GM21717 (cell line): ENCODE measurements around the gene GADD45GIP1.

Experiments
- ATAC-seq: cut with Tn5 transposase; IDR thresholded peaks from one replicate; pipeline ENCODE4 v1.9.1; 2021; ENCODE audit warnings: mild to moderate bottlenecking, moderate library complexity; ENCODE audit not compliant: unreplicated experiment

The GADD45GIP1 gene

DNA sequence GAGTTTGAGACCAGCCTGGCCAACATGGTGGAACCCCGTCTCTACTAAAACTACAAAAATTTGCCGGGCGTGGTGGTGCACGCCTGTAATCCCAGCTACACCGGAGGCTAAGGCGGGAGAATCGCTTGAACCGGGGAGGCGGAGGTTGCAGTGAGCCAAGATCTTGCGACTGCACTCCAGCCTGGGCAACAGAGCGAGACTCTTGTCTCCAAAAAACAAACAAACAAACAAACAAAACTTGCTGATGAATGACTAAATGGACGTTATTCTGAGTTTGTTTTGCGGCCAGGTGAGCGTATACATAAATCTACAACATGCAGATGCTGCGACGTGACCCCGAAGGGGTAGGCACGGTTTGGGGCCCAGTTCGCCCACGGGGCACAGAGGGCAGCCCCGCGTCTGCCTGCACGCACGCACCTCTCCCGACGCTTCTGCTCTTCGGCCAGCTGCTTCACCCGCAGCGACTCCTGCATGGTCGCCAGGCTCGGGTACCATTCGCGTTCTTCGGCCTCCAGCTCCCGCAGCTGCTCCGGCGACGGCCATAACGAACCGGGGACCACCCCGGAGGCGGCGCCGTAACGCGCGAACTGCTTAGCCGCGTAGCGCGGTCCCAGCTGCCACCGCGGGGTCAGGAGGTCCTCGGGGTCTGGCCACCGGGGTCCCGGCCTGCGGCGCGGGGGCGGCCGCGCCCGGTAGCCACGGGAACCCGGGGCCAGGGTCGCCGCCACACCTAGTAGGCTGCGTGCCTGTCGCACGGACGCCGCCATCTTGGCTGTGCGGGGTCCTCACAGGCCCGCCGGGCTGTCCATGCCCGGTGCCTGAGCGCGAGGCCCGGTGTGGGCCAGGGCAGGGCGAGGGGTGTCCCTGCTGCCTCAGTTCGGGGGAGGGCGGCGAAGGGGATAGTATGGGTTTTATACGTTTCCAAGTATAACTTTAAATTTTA lies at the start of gene GADD45GIP1:
Gene GADD45GIP1, minus strand, starts transcription at position 778 of the 943 bp plus-strand sequence. Its CDS starts 11 bp downstream, at position 767.
- ATAC-seq, result no peak

DNA sequence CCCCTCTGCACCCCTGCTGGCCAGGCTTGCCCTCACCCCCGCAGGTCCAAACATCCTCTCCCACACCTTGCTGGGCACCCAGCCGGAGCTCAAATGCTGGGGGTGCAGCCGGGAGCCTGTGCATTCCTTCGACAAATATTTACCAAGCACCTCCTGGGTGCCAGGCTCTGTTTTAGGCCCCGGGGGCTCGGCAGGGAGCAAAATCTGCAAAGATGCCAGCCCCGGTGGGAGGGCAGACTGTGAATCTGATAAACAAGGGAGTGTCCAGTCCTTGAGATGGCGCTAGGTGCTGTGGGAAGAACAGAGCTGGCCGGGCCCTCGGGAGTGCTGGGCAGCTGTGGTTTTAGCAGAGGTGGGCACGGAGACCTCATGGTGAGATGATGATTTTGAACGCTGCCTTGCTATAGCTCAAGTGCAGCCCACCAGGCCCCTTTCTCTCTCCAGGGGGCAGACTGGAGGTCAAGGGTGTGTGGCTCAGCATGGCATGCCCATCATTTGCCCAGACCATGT lies 48.9 kb upstream of the GADD45GIP1 start:
- ATAC-seq, result no peak

DNA sequence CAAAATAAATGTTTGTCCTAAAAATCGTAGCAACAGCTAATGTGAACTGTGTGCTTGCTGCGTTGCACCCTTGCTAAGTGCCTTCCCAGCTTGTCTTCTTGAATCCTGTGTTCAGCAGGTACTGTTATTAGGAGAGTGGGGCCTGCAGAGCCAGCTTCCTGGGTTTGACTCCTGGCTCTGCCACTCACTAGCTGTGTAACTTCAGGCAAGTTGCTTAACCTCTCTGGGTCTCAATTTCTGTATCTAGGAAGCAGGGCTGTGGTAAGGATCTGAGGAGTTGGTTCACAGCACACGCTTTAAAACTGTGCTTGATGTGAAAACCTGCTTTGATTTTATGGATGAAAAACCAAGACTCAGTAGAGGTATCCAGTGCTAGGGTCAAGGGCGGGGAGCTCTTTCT lies 48.2 kb upstream of the GADD45GIP1 start:
- no peak for ATAC-seq

DNA sequence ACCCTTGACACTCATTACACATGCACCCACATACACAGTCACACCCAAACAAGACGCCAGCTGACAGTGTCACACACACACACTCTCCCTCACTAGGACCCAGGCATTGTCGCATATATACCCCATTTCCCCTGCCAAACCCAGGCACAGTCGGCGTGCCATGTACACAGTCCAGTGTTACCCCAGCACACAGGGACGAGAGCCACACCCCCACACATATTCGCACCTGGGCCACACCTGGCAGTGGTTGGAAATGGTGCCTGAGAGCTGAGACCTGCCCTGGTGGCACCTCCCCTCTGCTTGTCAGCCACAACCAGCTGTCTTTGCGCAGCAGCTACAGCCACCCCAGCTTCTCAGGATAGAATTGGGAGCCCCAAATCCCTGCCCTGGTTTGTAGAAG lies 47.2 kb upstream of the GADD45GIP1 start:
- no peak for ATAC-seq

DNA sequence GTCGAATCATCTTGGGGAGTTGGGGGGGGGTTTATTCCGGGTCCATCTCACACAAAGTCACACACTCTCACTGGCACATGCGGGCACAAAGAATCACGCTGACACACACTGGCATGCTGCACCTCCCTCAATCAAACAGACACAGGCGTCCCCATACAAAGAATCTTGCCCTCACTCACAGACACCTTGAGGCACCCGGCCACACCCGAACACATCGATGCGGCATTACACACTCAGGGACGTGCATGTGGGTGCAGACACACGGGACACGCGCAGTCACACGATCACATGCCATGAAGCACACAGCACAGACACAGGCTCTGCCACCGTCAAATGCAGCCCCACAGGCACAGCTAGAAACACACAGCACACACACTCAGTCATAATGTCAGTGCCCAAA lies 46.1 kb upstream of the GADD45GIP1 start:
- no peak for ATAC-seq

DNA sequence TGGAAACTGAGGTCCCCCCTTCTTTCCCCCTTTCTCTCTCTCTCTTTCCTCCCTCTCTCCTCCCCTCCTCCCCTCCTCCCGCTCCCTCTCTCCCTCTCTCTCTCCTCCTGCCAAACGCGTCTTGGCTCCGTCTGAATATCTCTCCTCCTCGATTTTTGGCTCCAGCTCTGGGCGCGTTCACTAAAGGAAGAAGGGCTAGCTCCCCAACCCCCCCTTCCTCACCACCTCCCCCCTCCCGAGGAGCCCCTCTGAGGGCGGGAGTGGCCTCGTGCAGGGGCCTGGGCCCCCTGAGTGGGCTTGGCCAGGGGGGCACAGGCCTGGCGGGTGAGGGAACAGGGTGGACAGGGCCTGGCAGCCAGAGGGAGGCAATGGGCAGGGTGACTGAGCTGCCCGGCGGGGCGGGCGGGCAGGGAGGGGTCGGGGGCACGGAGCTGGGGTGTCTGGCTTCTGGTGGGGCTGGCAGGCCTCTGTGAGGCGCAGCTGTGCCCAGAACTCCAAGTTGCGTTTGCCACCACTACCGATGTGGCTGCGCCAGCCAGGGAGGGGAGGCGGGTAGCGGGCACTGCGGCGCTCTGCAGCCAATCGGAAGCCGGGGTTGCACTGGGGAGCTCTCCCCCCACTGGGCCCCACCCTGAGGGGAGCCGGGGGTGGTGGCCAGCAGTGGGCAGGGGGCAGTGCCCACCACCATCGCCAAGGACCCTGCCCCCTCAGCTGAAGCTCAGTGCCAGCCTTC lies 45.3 kb upstream of the GADD45GIP1 start:
- no peak for ATAC-seq

DNA sequence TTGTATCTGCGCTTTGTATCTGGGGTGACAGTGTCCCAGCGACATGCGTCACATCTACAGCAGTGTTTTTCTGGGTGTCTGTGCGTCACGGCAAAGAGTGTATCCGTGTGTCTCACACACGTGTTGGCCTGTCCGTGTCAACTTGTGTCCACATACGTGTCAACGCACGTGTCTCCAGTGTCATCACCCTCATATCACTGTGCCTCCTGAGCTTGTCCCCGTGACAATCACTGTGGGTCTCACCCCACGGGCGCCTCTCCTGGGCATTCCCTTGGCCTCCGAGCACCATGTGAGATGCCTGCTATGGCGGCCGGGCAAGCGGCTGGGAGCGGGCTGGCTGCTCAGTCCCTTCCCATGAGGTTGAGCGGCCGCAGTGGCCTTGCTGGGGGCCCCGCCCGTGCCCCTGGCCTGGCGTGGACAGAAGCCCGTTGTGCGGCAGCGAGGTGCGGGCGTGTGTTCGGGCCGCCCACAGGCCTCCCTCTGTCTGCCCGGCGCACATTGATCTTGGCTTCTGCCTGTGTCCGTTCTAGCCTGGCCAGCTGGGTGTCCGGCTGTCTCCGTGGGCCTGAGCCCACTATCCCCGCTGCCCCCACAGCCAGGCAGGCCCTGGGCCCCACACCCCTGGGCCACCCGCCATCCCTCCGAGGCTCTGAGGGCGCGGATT lies 44.6 kb upstream of the GADD45GIP1 start:
- ATAC-seq, result no peak

DNA sequence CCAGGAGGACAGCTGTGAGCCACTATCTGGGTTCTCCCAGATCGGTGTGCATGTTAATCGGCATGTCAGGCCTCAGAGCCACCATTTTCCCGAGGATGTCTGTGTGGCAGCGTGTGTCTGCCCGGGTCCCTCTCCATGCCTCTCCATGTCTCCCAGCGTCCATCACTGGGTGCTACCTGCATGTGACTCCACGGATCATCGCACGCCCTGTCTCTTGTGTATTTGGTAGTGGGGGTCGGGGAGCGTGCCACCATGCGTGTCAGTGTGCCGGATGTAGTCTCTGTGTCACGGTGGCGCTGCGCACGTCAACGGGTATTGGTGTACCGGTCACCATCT lies 44.1 kb upstream of the GADD45GIP1 start:
- ATAC-seq, result no peak

DNA sequence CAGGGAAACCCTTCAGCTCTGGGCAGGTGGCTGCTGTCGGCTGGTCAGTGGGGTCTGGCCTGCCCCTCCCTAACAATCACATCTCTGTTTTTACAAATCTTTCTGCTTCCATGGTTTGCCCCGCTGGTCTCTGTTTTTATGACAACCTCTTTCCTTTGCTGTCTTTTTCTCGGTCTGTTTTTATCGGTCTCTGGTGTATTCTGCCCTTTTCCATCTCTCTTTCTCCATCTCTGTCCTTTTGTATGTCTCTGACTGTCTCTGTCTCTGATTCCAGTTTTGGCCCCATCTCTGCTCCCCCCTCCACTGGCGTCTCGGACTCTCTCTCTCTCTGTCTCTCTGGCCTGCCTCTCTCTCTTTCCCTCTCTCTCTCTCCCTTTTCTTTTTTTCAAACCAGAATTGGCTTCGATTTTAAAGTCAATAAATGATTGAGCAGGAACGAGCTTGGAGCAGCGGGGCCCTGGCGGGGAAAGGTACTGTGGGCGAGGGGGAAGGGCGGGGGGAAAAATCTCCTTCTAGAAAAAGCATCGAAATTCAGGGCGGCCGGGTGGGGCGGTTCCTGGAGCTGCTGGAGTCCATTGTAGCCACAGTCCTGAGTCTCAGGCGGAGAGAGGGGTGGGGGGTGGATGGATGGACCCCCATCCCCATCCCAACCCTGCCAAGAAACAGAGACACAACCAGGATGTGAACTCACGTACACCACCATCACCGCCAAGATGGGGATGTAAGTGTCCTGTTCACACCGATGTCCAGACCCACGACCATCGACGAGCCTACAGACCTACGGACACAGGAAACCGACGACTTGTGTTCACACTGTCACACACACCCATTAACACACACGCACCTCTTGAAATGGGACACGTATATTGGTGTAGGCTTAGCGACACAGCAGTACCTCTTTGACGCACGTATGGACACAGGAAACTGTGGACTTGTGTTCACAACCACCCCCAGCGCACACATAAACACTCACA lies 41.2 kb upstream of the GADD45GIP1 start:
- ATAC-seq, result no peak

DNA sequence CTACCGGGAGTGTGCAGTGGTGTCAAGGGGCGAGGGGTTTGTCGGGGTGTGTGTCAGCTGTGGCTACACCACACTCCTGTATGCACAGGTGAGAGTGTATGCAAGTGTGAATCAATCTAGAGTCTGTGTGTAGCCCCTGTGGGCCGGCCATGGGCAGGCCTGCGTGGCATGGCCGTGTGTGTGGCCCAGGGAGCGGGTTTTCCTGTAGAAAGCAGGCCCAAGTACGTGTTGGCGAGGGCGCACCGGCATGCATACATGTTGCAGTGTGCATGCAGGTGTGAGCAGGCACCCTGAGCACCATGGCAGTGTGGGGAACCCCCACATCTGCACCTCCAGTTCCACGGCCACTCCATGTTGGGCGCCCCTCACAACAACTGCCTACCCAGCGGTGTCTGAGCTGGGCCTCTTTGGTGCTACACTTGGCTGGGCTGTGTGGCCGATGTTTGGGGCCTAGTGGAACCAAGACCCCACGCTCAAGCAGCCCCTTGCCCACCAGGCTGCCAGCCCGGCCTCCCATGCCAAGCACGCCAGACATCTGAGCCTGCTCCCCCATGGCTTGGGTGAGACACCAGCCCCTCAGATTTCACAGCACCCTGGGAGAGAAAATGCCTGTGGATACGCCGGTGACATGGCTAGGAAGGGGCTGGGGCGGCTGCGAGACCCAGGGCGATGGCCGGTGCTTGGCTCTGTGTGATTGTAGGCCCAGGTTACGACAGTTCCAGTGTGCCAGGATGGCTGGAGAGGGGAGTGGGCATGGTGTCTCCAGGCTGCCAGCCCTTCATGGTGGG lies 40.4 kb upstream of the GADD45GIP1 start:
- no peak for ATAC-seq

DNA sequence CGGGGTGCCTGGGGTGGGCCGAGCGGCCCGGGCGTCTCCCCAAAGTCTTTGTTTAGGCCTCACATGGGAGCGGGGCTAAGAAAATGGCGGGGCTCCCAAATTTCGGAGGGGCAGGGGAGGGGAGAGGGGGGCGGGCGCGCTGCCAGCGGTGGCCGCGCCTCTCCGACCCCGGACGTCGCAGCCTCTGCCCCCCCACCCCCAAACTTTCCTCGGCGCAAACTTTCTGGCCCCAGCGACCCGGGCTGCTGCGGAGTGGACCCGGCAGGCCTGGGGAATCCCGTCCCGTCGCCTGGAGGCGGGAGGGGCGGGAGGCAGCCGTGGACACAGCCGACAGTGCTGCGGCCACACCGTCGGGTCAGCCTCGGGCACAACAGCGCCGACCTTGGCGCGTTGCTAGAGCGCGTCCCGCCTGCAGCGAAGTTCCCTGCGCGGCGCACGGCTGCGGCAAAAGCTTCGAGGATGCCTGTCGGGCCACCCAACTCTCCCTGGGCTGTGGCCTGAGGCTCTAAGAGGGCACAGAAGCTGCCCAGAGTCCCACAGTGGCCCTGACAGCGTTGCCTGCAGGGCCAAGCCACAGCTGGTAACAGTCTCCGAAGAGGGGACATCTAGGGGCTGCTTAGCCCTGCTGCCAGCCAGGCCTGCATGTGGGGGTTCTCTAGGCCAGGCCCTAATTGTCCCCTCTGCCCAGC lies 39.5 kb upstream of the GADD45GIP1 start:
- ATAC-seq, result no peak

DNA sequence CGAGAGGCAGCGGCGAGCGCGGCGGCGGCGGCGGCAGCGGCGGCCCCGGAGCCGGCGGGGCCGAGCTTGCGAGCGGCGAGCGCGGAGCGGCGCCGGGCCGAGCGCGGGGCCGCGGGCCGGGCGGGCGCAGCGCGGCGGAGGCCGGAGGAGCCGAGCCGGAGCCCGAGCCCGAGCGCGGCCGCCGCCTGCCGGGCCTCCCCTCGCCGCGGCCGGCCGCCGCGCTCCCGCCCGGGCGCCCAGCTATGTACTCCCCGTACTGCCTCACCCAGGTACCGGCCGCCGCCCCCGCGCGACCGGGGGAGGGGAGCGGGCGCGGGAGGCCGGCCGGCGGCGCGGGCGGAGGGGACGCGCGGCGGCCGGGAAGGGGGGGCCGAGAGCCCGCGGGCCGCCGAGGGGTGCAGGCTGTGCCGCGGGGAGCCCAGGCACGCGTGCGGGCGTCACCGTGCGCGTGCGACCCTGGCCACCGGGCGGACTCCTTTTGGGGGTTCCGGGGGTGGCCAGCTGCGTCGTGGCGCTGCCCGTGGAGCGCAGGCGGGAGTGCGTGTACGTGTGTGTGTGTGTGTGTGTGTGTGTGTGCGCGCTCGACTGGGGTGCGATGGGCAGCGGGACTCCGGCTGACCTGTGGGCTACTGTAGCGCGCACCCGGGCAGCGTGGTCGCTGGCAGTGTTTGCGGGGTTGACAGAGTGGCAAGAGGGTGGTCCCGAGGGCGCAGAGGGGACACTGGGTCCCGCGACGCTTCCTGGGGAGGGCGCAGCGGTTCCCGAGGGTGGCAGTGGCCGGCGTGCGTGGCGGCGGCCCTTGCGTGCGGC lies 38.8 kb upstream of the GADD45GIP1 start:
- ATAC-seq, result no peak

DNA sequence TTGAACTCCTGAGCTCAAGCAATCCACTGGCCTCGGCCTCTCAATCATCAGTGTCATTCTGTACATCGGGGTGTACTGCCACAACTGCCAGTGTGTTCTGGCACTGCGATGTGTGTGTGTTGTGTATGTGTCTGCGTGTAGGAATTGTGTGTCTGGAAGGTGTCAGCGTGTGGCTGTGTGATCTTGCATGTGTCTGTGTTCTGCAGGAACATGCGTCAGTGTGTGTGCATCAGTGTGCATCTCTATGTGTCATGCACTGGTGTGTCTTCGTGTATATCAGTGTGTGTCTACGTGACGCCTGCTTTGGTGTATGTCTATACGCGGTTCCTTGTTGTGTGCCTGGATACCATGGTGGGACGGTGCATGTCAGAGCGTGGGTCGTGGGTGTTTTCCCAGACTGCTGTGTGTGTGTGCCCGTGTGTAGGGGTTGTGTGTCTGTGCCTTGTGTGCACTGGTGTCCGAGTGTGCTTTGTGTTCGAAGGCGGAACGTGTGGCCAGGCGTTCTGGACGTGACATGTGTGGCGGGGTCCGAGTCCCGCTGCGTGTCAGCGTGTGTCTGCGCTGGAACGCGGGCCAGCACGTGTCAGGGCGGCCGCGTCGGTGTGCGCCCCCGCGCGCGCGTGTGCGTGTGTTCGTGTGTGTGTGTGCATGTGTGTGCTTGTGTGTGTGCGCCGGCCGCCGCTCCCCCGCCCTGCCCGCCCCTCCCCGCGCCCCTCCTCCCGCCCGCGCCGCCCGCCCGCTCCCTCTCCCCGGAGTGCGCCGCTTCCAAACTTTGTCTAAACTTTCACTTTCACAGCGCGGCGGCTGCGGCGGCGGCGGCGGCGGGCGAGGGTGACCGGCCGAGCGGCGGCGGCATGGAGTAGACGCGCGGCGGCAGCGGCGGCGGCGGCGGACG lies 37.9 kb upstream of the GADD45GIP1 start, which contains the start of gene NFIX:
Gene NFIX, plus strand, starts transcription at position 775 of the 895 bp plus-strand sequence. CDS start 363 bp downstream, outside the sequence.
- no peak for ATAC-seq

DNA sequence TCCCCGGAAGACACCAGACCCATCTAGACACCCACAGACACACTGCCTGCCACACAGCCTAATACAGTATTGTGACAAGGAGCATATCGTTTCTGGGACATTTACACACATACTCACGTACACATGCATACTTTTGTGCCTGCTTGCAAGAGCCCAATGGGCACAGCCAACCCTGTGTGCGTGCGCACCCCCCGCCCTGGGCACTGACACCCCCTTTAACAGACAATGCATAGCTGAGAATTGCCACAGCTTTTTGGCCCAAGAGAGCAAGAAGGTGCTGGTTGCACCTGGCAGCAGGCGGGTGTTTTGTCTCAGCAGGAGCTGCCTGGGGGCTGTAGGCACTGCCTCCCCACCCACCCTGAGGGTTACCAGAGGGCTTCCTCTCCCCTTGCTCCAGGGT lies 36.5 kb upstream of the GADD45GIP1 start:
- no peak for ATAC-seq

DNA sequence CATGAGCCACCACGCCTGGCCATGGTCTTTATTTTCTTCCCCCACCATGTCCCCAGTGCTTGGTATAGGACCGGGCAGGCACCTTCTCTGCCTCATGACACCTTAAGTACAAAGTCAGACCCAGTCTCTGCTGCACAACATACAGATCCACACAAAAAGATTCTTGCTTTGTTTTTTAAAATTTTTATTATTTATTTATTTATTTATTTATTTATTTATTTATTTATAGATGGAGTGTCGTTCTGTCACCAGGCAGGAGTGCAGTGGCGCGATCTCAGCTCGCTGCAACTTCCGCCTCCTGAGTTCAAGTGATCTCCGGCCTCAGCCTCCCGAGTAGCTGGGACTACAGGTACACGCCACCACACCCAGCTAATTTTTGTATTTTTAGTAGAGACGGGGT lies 35.7 kb upstream of the GADD45GIP1 start:
- ATAC-seq, result no peak

DNA sequence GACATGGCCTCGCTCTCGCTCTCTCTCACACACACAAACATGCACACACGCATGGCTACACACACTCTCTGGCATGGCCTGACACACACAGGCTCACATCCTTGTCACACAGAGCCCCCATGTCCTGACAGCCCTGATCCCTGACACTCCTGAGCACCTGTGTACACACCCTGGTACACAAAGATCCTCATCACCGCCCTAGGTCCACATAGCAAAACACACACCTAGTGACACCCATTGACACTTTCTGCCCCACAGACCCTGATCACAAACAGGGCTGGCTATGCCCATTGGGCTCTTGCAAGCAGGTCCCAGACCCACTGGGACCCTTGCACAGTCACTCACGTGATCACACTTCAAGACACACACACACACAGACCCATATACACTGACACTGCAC lies 34.3 kb upstream of the GADD45GIP1 start:
- ATAC-seq, result no peak

DNA sequence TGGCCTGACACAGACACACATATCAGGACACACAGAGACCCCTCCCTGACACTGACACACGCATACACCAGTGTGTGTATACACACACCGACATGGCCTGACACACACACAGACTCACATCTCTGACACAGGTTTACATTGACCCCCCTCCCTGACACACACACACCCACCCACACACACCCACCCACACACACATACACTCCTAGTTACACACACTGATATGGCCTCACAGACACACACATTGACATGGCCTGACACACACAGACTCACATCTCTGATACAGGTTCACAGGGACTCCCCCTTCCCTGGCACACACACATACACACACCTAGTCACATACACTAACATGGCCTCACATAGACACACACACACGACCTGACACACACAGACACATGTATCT lies 33.8 kb upstream of the GADD45GIP1 start:
- no peak for ATAC-seq
